Measurements from ENCODE around the gene CYP24A1. TPM values are rescaled to one million over a fixed set of nuclear protein-coding genes. Genes with fewer than 3 reads are reported as not detected.
A peak's percentile ranks its signal among the peaks of the same experiment; 100 is the strongest.

Gene CYP24A1
- total RNA-seq, 4 donors from 2014 or later = not detected

DNA sequence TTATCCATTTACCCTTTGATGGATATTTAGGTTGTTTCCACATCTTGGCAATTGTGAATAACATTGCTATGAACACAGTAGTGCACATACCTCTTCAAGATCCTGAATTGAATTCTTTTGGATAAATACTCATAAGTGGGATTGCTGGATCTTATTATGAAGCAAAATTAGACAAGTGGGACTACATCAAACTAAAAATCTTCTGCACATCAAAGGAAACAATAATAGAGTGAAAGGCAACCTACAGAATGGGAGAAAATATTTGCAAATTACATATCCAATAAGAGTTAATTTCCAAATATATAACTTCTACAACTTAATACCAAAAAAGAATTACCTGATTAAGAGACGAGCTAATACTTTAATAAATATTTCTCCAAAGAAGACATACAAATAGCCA is 65.0 kb downstream of the CYP24A1 start:
- 82 to 88% methylated on average over 1 of the region's 1 CpG for WGBS, 2 donors (ENCODE audit: low coverage in 1 of 2)
- peaks cover 2 to 40% (median 12%) of the 10 kb centered on the region in 4 donors for H3K4me1 ChIP-seq
- H3K4me3 ChIP-seq = no peak overlapping the region
- no peak for DNase-seq
- no peaks in the 10 kb centered on the region for H3K9me3 ChIP-seq
- in situ Hi-C loops (cut with MboI; ENCODE audit: low pct_ligation_motif_present in 1 of 4, low pct_unique_long_range_greater_than_20kb in 1 of 4, low sequenced_read_pairs in 3 of 4) (loop anchor here in 3 of 4 donors (10.0 to 25.0 kb wide), 2 partner anchors 96 to 528 kb away; partner anchors contain the start of gene PFDN4 (in 1 of the 3)), intact Hi-C loops (cut with DNase I; ENCODE audit: low total_unique reads) (no loop called here)
- H3K27ac ChIP-seq = no peak overlapping the region
- no peaks in the 10 kb centered on the region for H3K36me3 ChIP-seq
- H3K27me3 ChIP-seq = no peaks in the 10 kb centered on the region
- no peak for TF ChIP-seq EP300 (IDR thresholded peaks at IDR 0.05; ENCODE audit: low read depth)
- TF ChIP-seq CTCF (IDR thresholded peaks at IDR 0.05) = no peak
- no peak for TF ChIP-seq POLR2AphosphoS5 (IDR thresholded peaks at IDR 0.05)
- TF ChIP-seq POLR2A (IDR thresholded peaks at IDR 0.05) = no peak

- in situ Hi-C loops (cut with MboI; ENCODE audit: low pct_ligation_motif_present in 1 of 4, low pct_unique_long_range_greater_than_20kb in 1 of 4, low sequenced_read_pairs in 3 of 4) = loop anchor here in 3 of 4 donors (10.0 to 25.0 kb wide), 2 partner anchors 97 to 529 kb away; partner anchors contain the start of gene PFDN4 (in 1 of the 3)
Observed at GRCh38 chr20:54108326-54108642, 65.5 kb downstream of the CYP24A1 start.

GRCh38 chr20:54107600-54108325 is 66.0 kb downstream of the CYP24A1 start:
- H3K27ac ChIP-seq = peak overlapping the region in 2 of 4 donors; percentile 3 to 45
- H3K4me1 ChIP-seq = peaks cover 0 to 42% (median 9%) of the 10 kb centered on the region in 4 donors
- no peak overlapping the region for H3K4me3 ChIP-seq
- no peaks in the 10 kb centered on the region for H3K36me3 ChIP-seq
- TF ChIP-seq CTCF (IDR thresholded peaks at IDR 0.05) (no peak), POLR2A (IDR thresholded peaks at IDR 0.05) (no peak), EP300 (IDR thresholded peaks at IDR 0.05; ENCODE audit: low read depth) (no peak), POLR2AphosphoS5 (IDR thresholded peaks at IDR 0.05) (no peak)
- H3K9me3 ChIP-seq = no peaks in the 10 kb centered on the region
- in situ Hi-C loops (cut with MboI; ENCODE audit: low pct_ligation_motif_present in 1 of 4, low pct_unique_long_range_greater_than_20kb in 1 of 4, low sequenced_read_pairs in 3 of 4) = loop anchor here in 3 of 4 donors (10.0 to 25.0 kb wide), 2 partner anchors 97 to 530 kb away; partner anchors contain the start of gene PFDN4 (in 1 of the 3)
- peak; percentile 21 for DNase-seq
- H3K27me3 ChIP-seq = no peaks in the 10 kb centered on the region
- intact Hi-C loops (cut with DNase I; ENCODE audit: low total_unique reads) = no loop called here
- 55 to 61% methylated on average over 3 to 7 of the region's 7 CpGs for WGBS, 2 donors (ENCODE audit: low coverage in 1 of 2)

More at GRCh38 chr20:54108326-54108642, 65.5 kb downstream of the CYP24A1 start:
- H3K36me3 ChIP-seq = no peaks in the 10 kb centered on the region
- no peaks in the 10 kb centered on the region for H3K27me3 ChIP-seq
- DNase-seq = no peak
- peak overlapping the region in 2 of 4 donors; percentile 3 to 45 for H3K27ac ChIP-seq
- peaks cover 0 to 41% (median 11%) of the 10 kb centered on the region in 4 donors for H3K4me1 ChIP-seq
- TF ChIP-seq POLR2AphosphoS5 (IDR thresholded peaks at IDR 0.05) = no peak
- TF ChIP-seq POLR2A (IDR thresholded peaks at IDR 0.05) = no peak
- no peak for TF ChIP-seq EP300 (IDR thresholded peaks at IDR 0.05; ENCODE audit: low read depth)
- no peak for TF ChIP-seq CTCF (IDR thresholded peaks at IDR 0.05)
- no peak overlapping the region for H3K4me3 ChIP-seq
- intact Hi-C loops (cut with DNase I; ENCODE audit: low total_unique reads) = no loop called here
- no peaks in the 10 kb centered on the region for H3K9me3 ChIP-seq

DNA sequence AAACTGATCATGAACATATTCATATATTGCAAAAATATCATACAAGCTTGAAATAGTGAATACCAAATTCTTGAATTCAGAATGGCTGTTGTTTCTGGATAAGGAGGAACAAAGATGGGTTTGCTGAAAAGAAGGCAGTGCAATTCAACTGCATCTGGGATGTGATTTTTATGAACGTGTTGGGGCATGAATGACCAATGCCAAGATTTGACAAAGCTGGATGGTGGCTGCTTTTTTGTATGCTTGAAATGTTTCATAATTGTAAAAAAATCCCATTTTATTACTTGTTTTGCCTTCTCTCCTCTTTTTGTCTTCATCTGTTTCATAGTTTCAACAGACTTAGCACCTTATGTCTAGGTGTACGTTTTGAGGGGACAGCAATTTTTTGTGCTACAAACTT is 66.6 kb downstream of the CYP24A1 start:
- no peak overlapping the region for H3K4me3 ChIP-seq
- no peaks in the 10 kb centered on the region for H3K9me3 ChIP-seq
- H3K36me3 ChIP-seq = no peaks in the 10 kb centered on the region
- DNase-seq = no peak
- peak overlapping the region in 1 of 4 donors; percentile 45 for H3K27ac ChIP-seq
- 73 to 92% methylated on average over 2 of the region's 2 CpGs for WGBS, 2 donors (ENCODE audit: low coverage in 1 of 2)
- no peak for TF ChIP-seq POLR2AphosphoS5 (IDR thresholded peaks at IDR 0.05)
- no peak for TF ChIP-seq EP300 (IDR thresholded peaks at IDR 0.05; ENCODE audit: low read depth)
- no peak for TF ChIP-seq POLR2A (IDR thresholded peaks at IDR 0.05)
- TF ChIP-seq CTCF (IDR thresholded peaks at IDR 0.05) = no peak
- in situ Hi-C loops (cut with MboI; ENCODE audit: low pct_ligation_motif_present in 1 of 4, low pct_unique_long_range_greater_than_20kb in 1 of 4, low sequenced_read_pairs in 3 of 4) (loop anchor here in 3 of 4 donors (10.0 to 25.0 kb wide), 2 partner anchors 98 to 530 kb away; partner anchors contain the start of gene PFDN4 (in 1 of the 3)), intact Hi-C loops (cut with DNase I; ENCODE audit: low total_unique reads) (no loop called here)
- H3K4me1 ChIP-seq = peaks cover 0 to 36% (median 6%) of the 10 kb centered on the region in 4 donors
- no peaks in the 10 kb centered on the region for H3K27me3 ChIP-seq
